Measurements from ENCODE around the gene FKTN.
A peak's percentile ranks its signal among the peaks of the same experiment; 100 is the strongest.

FKTN gene

GRCh38 chr9:105557804-105558610 is at the start of gene FKTN:
TSS of gene FKTN (plus strand) at chr9:105558131. CDS start at chr9:105575033, 16,902 bp downstream.
- H4K20me1 ChIP-seq (ENCODE audit: insufficient read depth) = no peaks in the 10 kb centered on the region
- no peaks in the 10 kb centered on the region for H3K36me3 ChIP-seq (ENCODE audit: insufficient read depth)
- H3K79me2 ChIP-seq (ENCODE audit: insufficient read depth, low read depth) = no peaks in the 10 kb centered on the region
- peaks cover 6% of the 10 kb centered on the region for H3K4me1 ChIP-seq (ENCODE audit: low read depth, poor library complexity, severe bottlenecking)
- TF ChIP-seq CTCF (conservative IDR thresholded peaks at IDR 0.05; ENCODE audit: low read depth, low read length) = no peak
- H3K27ac ChIP-seq = no peak within 1 kb of the TSS
- peak within 1 kb of the TSS; percentile 43; the same call in 1 of the 2 replicates for H3K9ac ChIP-seq
- H3K27me3 ChIP-seq (ENCODE audit: insufficient read depth, low read depth) = no peaks in the 10 kb centered on the region
- peak within 1 kb of the TSS; percentile 100 for H2AFZ ChIP-seq (ENCODE audit: low read depth)
- peak within 1 kb of the TSS; percentile 40 for H3K4me3 ChIP-seq (IDR thresholded peaks at IDR 0.05; ENCODE audit: insufficient read depth, low read depth, low read length)
- peak within 1 kb of the TSS; percentile 85 for H3K4me2 ChIP-seq

- H3K4me3 ChIP-seq (IDR thresholded peaks at IDR 0.05; ENCODE audit: insufficient read depth, low read depth, low read length) = no peak overlapping the region
- H3K4me2 ChIP-seq = no peak overlapping the region
- no peak overlapping the region for H3K9ac ChIP-seq
- no peaks in the 10 kb centered on the region for H3K27me3 ChIP-seq (ENCODE audit: insufficient read depth, low read depth)
- no peaks in the 10 kb centered on the region for H3K36me3 ChIP-seq (ENCODE audit: insufficient read depth)
- TF ChIP-seq CTCF (conservative IDR thresholded peaks at IDR 0.05; ENCODE audit: low read depth, low read length) = no peak
- no peaks in the 10 kb centered on the region for H4K20me1 ChIP-seq (ENCODE audit: insufficient read depth)
- peaks cover 24% of the 10 kb centered on the region for H3K4me1 ChIP-seq (ENCODE audit: low read depth, poor library complexity, severe bottlenecking)
- no peaks in the 10 kb centered on the region for H3K79me2 ChIP-seq (ENCODE audit: insufficient read depth, low read depth)
- no peak overlapping the region for H3K27ac ChIP-seq
- H2AFZ ChIP-seq (ENCODE audit: low read depth) = no peak overlapping the region
These were observed 49.4 kb upstream of the FKTN start for GRCh38 chr9:105508530-105508929.

GRCh38 chr9:105510024-105510423 is 47.9 kb upstream of the FKTN start:
- Histone ChIP-seq H3K27me3 (ENCODE audit: insufficient read depth, low read depth) (no peaks in the 10 kb centered on the region), H3K4me2 (no peak overlapping the region), H3K4me3 (IDR thresholded peaks at IDR 0.05; ENCODE audit: insufficient read depth, low read depth, low read length) (no peak overlapping the region), H3K4me1 (ENCODE audit: low read depth, poor library complexity, severe bottlenecking) (peaks cover 13% of the 10 kb centered on the region), H2AFZ (ENCODE audit: low read depth) (no peak overlapping the region), H3K9ac (no peak overlapping the region), H4K20me1 (ENCODE audit: insufficient read depth) (no peaks in the 10 kb centered on the region), H3K27ac (no peak overlapping the region), H3K36me3 (ENCODE audit: insufficient read depth) (no peaks in the 10 kb centered on the region), H3K79me2 (ENCODE audit: insufficient read depth, low read depth) (no peaks in the 10 kb centered on the region)
- TF ChIP-seq CTCF (conservative IDR thresholded peaks at IDR 0.05; ENCODE audit: low read depth, low read length) = no peak

GRCh38 chr9:105511446-105511845 is 46.5 kb upstream of the FKTN start:
- Histone ChIP-seq H3K4me3 (IDR thresholded peaks at IDR 0.05; ENCODE audit: insufficient read depth, low read depth, low read length) (no peak overlapping the region), H3K36me3 (ENCODE audit: insufficient read depth) (no peaks in the 10 kb centered on the region), H3K9ac (no peak overlapping the region), H3K4me2 (no peak overlapping the region), H4K20me1 (ENCODE audit: insufficient read depth) (no peaks in the 10 kb centered on the region), H3K27me3 (ENCODE audit: insufficient read depth, low read depth) (no peaks in the 10 kb centered on the region), H3K4me1 (ENCODE audit: low read depth, poor library complexity, severe bottlenecking) (peaks cover 13% of the 10 kb centered on the region), H2AFZ (ENCODE audit: low read depth) (no peak overlapping the region), H3K27ac (no peak overlapping the region), H3K79me2 (ENCODE audit: insufficient read depth, low read depth) (no peaks in the 10 kb centered on the region)
- no peak for TF ChIP-seq CTCF (conservative IDR thresholded peaks at IDR 0.05; ENCODE audit: low read depth, low read length)

Measured in KMS-11 (cell line).